Heart right ventricle (tissue), 16 donors: ENCODE results near the gene CAPN8. TPM values are rescaled to one million over a fixed set of nuclear protein-coding genes. Genes with fewer than 3 reads are reported as not detected.

Source experiments
- ATAC-seq, 8 donors: fragments of 200-7000 bp; cut with Tn5 transposase; one replicate each; pipeline ENCODE4 v1.9.1; 2020; ENCODE audit warnings: mild to moderate bottlenecking in 8 of 8, moderate library complexity in 8 of 8, moderate number of reproducible peaks in 1 of 8
- DNase-seq, 2 donors: peaks; one replicate each; pipeline ENCODE4 v3.0.0-alpha.2; 2020
- H3K27ac ChIP-seq, 10 donors: fragments of 200-600 bp; sonication (generic) in 2 of 10; one replicate each; pipeline versions ENCODE4 v1.5.0 to v1.8.0; 2020 to 2022; ENCODE audit warnings: mild to moderate bottlenecking in 3 of 10
- H3K27me3 ChIP-seq, 7 donors: fragments of 200-600 bp; one replicate each; pipeline ENCODE4 v1.8.0; 2021 to 2022; ENCODE audit warnings: mild to moderate bottlenecking in 2 of 7
- H3K36me3 ChIP-seq, 9 donors: fragments of 200-600 bp; sonication (generic) in 1 of 9; one replicate each; pipeline versions ENCODE4 v1.5.0 to v1.8.0; 2020 to 2022; ENCODE audit warnings: mild to moderate bottlenecking in 2 of 9
- H3K4me1 ChIP-seq, 9 donors: fragments of 200-600 bp; sonication (generic) in 1 of 9; one replicate each; pipeline versions ENCODE4 v1.5.0 to v1.8.0; 2020 to 2022; ENCODE audit warnings: mild to moderate bottlenecking in 4 of 9
- H3K4me3 ChIP-seq, 10 donors: fragments of 200-600 bp; sonication (generic) in 2 of 10; one replicate each; pipeline versions ENCODE4 v1.5.0 to v1.8.0; 2020 to 2022; ENCODE audit warnings: mild to moderate bottlenecking in 7 of 10, moderate library complexity in 2 of 10
- H3K9me3 ChIP-seq, 11 donors: fragments of 200-600 bp in 10 of 11; sonication (generic) in 2 of 11; one replicate each; pipeline versions ENCODE4 v1.5.0 to v1.8.0; 2013 to 2022; ENCODE audit warnings: mild to moderate bottlenecking in 2 of 11, control low read depth in 1 of 11, moderate library complexity in 1 of 11
- WGBS, 2 donors: extraction: QIAGEN DNeasy Blood & Tissue Kit; methylation state at CpG; one replicate each; pipeline ENCODE4 v1.1.7; 2013; ENCODE audit warnings: inconsistent platforms in 1 of 2; 5-methylcytosine and 5-hydroxymethylcytosine counted together
- intact Hi-C, 10 donors: fragments of 100-400 bp; cut with DNase I; formaldehyde crosslinking; loops; one replicate each; pipeline versions ENCODE4 v1.11.1 to v1.14.2; 2022
- polyA plus RNA-seq, 2 donors: library from polyadenylated mRNA; stranded (reverse); fragments of 200-250 nt; gene quantifications; one replicate each; pipeline ENCODE4 v1.2.3, GENCODE V29; 2013
- total RNA-seq, 10 donors: library from RNA; stranded (reverse); fragmentation: NEBNext Ultra II Directional in 3 of 10; extraction: Animal tissue kit (Norgen Biotek cat#: 25700) in 3 of 10; gene quantifications; one replicate each; pipeline versions ENCODE4 v1.2.1 to v1.2.4, GENCODE V29; 2021 to 2023
- TF ChIP-seq, protein P1 (sequence below), 9 donors: fragments of 200-600 bp; sonication (generic) in 2 of 9; IDR thresholded peaks; one replicate each; pipeline versions ENCODE4 v1.5.0 to v1.8.0; 2021 to 2022; ENCODE audit warnings: antibody characterized with exemption in 9 of 9, mild to moderate bottlenecking in 5 of 9, moderate library complexity in 1 of 9
- donor health status: Arrhythmogenic right ventricular cardiomyopathy.
- donor health status: ischemic (EF 13 %, LVEDD 7.1; RV severe dilation, severe dysfunction).
- donor health status: healthy with polysubstance abuse.
- donor health status: DM: no; HTN: yes; CAD: no.
- donor health status: DM: no; HTN: no; CAD: no.
- donor health status: ischemic (EF 25% LVEDD 6.9; RV normal size, moderate dysfunction).
- donor health status: ischemic (EF 25% LVEDD 5.7; RV mildly dilated, moderate dysfunction).
- donor health status: healthy.
- donor health status: DM: yes; HTN: yes; CAD: no.
- donor health status: Ischemic cardiomyopathy.
- donor health status: ischemic (EF 35%, LVEDD 5.7; RV mildly dilated, moderate dysfunction).
- donor health status: nonischemic (EF 11% LVEDD 7.7; RV severe dilation, severe dysfunction).
- donor health status: DM: yes; HTN: yes; CAD: no.
- donor health status: PGD.
- donor health status: ischemic (EF 29% LVEDD 5.4; RV normal size, mild dysfunction).
- donor health status: nonischemic (EF 23%, LVEDD 6.1; RV moderate dilation, normal function).

The CAPN8 gene
- total and polyA plus RNA-seq, 12 donors, result 0.10 TPM; not detected in 11

DNA sequence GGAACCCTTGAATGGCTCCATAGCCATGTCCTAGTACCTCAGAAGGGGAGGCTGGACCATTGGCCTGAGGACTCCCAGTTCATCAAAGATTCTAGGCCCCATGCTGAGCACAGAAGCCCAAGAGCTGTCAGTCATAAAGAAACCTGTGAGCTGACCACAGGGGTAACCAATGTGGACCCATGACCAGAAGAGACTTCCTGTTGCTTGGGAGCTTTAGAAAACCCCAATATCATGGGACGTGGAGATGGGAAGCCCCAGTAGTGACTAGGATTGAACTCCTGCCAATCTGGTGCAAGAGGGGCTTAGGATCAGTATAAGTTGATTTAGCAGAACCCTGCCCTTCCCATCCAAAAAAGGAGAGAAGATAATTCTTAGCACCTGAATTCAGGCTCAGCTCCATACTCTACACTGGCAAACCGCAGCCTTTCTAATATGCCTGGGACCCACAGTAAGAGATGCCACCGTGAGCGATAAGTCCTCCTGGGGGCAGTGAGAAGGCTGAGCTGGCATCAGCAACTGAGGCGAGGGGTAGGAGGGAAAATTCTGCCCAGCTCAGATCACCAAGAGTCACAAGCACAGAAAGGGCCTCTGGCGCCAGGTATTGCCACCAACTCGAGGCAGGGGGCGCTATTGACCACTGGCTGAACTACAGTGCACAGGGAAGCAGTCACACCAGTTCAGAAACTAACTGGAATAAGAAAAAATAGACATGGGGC lies 108.9 kb downstream of the CAPN8 start:
- Histone ChIP-seq H3K27me3 (no peaks in the 10 kb centered on the region), H3K4me1 (no peaks in the 10 kb centered on the region), H3K4me3 (no peak overlapping the region), H3K27ac (no peak overlapping the region), H3K9me3 (no peaks in the 10 kb centered on the region), H3K36me3 (no peaks in the 10 kb centered on the region)
- intact Hi-C loops, result no loop called here
- WGBS, 2 donors, result 40 to 51% methylated on average over 8 of the region's 8 CpGs
- TF ChIP-seq, protein P1, sequence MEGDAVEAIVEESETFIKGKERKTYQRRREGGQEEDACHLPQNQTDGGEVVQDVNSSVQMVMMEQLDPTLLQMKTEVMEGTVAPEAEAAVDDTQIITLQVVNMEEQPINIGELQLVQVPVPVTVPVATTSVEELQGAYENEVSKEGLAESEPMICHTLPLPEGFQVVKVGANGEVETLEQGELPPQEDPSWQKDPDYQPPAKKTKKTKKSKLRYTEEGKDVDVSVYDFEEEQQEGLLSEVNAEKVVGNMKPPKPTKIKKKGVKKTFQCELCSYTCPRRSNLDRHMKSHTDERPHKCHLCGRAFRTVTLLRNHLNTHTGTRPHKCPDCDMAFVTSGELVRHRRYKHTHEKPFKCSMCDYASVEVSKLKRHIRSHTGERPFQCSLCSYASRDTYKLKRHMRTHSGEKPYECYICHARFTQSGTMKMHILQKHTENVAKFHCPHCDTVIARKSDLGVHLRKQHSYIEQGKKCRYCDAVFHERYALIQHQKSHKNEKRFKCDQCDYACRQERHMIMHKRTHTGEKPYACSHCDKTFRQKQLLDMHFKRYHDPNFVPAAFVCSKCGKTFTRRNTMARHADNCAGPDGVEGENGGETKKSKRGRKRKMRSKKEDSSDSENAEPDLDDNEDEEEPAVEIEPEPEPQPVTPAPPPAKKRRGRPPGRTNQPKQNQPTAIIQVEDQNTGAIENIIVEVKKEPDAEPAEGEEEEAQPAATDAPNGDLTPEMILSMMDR (IDR thresholded peaks at IDR 0.05), result peak in 5 of 9 donors; percentile 13 to 61 (median 24)
- ATAC-seq (no peak), DNase-seq (peak in 1 of 2 donors; percentile 24)

DNA sequence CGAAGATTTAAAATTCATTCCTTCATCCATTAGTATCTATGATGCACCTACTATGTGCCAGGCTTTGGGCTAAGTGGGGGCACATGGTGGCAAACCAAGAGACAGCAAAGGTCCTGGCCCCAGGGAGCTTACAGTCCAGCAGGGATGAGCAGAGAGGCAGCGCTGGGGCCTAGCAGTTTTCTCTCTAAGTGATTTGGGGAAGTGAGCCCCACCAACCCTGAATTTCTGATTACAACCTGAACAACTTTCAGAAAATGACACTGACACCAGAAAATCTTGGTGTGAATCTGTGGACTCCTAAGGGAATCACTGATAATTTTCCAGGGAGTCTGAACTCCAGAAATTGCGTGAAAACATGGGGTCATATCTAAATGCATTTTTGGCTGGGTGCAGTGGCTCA lies 111.5 kb downstream of the CAPN8 start:
- no peaks in the 10 kb centered on the region for H3K4me1 ChIP-seq
- no peak overlapping the region for H3K4me3 ChIP-seq
- H3K27ac ChIP-seq, result no peak overlapping the region
- no peaks in the 10 kb centered on the region for H3K36me3 ChIP-seq
- no peak for ATAC-seq
- DNase-seq, result no peak
- H3K9me3 ChIP-seq, result no peaks in the 10 kb centered on the region
- TF ChIP-seq, protein P1 (IDR thresholded peaks at IDR 0.05), result no peak
- intact Hi-C loops, result no loop called here
- 89 to 96% methylated on average over 3 of the region's 3 CpGs for WGBS, 2 donors
- peaks cover 0 to 4% (median 0%) of the 10 kb centered on the region in 7 donors for H3K27me3 ChIP-seq

DNA sequence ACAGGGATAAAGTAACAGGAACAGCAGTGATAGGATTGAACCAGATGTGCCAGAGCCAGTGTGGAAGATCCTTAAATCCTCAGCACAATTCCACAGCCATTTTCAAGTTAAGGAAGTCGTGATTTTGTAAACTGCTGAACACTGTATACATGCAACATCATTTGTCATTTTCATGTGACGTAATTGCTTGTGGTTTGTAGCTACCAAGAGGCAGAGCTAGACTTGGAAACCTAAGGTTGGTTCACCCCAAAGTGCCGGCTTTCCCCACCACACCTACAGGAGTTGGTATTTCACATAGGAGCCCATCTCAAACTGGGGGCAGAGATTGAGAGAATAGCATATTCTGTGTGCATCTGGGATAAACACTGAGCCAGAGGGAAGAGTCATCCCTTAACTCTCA lies 113.9 kb downstream of the CAPN8 start:
- TF ChIP-seq, protein P1 (IDR thresholded peaks at IDR 0.05), result no peak
- DNase-seq (no peak), ATAC-seq (no peak)
- H3K27me3 ChIP-seq, result peaks cover 0 to 4% (median 0%) of the 10 kb centered on the region in 7 donors
- H3K4me3 ChIP-seq, result no peak overlapping the region
- intact Hi-C loops, result no loop called here
- no peaks in the 10 kb centered on the region for H3K4me1 ChIP-seq
- no peaks in the 10 kb centered on the region for H3K36me3 ChIP-seq
- WGBS, 2 donors, result 85 to 86% methylated on average over 3 of the region's 3 CpGs
- peaks cover 0 to 13% (median 0%) of the 10 kb centered on the region in 11 donors for H3K9me3 ChIP-seq
- H3K27ac ChIP-seq, result no peak overlapping the region

DNA sequence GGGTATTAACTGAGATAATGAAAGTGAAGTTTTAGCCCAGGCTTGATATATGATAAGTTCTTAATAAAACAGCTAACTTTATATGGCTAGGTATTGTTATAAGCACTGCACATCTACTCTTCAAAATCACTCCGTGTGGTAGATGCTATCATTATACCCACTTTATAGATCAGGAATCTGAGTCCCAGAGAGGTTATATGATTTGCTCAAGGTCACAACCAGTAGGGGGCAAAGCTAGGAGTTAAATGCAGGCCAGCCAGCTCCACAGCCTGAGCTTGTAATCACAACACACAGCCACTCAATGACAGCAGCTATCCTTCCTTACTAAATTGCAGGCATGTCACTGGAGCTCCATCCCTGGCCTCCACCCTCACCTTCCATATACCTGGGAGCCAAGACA lies 115.8 kb downstream of the CAPN8 start:
- intact Hi-C loops, result no loop called here
- WGBS, 2 donors, result 92 to 93% methylated on average over 1 of the region's 1 CpG
- no peaks in the 10 kb centered on the region for H3K36me3 ChIP-seq
- no peak overlapping the region for H3K27ac ChIP-seq
- H3K27me3 ChIP-seq, result peaks cover 0 to 4% (median 0%) of the 10 kb centered on the region in 7 donors
- H3K4me1 ChIP-seq, result no peaks in the 10 kb centered on the region
- ATAC-seq, result no peak
- TF ChIP-seq, protein P1 (IDR thresholded peaks at IDR 0.05), result no peak
- H3K9me3 ChIP-seq, result peaks cover 0 to 13% (median 0%) of the 10 kb centered on the region in 11 donors
- H3K4me3 ChIP-seq, result no peak overlapping the region
- DNase-seq, result no peak
